Measurements from ENCODE around the gene SLC22A7.

SLC22A7 gene, protein sequence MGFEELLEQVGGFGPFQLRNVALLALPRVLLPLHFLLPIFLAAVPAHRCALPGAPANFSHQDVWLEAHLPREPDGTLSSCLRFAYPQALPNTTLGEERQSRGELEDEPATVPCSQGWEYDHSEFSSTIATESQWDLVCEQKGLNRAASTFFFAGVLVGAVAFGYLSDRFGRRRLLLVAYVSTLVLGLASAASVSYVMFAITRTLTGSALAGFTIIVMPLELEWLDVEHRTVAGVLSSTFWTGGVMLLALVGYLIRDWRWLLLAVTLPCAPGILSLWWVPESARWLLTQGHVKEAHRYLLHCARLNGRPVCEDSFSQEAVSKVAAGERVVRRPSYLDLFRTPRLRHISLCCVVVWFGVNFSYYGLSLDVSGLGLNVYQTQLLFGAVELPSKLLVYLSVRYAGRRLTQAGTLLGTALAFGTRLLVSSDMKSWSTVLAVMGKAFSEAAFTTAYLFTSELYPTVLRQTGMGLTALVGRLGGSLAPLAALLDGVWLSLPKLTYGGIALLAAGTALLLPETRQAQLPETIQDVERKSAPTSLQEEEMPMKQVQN

GRCh38 chr6:43297644-43298564, at the start of gene SLC22A7:
Gene SLC22A7, plus strand, starts transcription at chr6:43298260. Its CDS starts 99 bp downstream, at chr6:43298359.
- DNase-seq = no peak

DNA sequence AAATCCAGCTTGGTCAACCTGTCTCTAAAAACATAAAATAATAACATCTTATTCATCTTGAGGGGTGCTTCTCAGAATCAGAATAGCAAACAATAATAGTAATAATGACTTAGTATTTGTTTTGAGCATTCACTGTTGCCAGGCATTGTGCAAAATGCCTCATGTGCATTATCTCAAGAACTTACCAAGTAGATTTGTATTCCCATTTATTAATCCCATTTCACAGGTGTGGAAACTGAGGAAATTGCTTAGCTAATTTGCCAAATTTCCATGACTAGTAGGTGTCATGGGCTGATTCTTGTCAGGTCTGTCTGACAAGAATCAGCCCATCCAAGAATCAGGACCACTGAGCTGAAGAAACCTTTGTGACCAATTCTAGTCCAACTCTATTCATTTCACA, 49.3 kb upstream of the SLC22A7 start:
- no peak for DNase-seq

- no peak for DNase-seq
Measured at GRCh38 chr6:43250992-43251373, 47.1 kb upstream of the SLC22A7 start.

DNA sequence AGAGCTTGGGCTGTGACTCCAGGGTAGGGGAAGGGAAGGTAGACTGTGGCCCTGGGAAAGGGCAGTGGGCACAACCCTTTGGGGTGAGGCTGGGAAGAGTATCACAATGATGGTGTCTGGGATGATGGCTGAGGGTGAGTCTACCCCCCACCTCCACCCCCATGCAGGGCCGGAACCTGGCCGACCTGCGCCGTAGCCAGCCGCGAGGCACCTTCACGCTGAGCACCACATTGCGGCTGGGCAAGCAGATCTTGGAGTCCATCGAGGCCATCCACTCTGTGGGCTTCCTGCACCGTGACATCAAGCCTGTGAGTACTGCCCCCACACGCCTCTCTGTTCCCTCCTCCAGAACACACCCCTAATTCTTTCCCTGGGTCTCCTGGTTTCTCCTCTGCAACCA, 44.7 kb upstream of the SLC22A7 start:
- DNase-seq = no peak

- DNase-seq = no peak
Measured at GRCh38 chr6:43254138-43254817, 43.8 kb upstream of the SLC22A7 start.

DNA sequence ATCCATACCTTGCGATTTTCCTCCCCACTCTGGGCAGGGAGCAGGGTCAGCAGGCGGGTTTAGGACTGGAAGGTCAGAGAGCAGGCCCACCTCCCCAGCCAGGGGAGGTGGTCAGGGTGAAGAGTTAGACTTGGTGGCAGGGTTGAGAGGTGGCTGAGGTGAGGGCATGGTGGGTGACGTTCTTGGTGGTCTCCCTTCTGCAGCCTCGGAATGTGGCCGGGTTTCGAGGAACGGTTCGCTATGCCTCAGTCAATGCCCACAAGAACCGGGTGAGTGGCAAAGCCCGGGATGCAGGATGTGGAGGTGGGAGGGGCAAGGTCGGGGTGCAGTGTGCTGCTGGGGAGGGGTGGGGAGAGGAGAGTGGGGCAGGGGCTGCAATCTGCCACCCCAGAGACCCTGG, 43.2 kb upstream of the SLC22A7 start:
- no peak for DNase-seq

DNA sequence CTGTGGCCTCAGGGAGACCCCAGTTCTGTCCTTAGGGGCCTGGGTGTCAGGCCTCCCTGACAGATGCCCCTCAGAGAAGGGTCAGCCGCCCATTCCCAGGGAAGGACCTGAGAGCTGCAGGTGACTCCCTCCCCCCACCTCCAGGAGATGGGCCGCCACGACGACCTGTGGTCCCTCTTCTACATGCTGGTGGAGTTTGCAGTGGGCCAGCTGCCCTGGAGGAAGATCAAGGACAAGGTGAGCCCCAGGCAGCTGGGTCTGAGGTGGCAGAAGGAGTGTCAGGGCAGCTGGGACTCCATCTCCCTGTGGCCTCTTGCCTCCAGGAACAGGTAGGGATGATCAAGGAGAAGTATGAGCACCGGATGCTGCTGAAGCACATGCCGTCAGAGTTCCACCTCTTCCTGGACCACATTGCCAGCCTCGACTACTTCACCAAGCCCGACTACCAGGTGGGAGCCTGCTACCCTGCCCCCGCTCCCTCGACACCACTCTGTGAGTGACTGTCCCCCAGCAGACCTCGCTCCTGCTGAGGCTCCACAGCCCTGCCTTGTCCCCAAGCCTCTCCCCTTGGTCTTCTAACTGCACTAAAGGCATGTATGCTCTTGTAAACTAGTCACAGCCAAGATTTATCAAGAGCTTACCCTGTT, 42.5 kb upstream of the SLC22A7 start:
- no peak for DNase-seq

GRCh38 chr6:43256670-43257366, 41.2 kb upstream of the SLC22A7 start:
- no peak for DNase-seq

GRCh38 chr6:43257367-43258145, 40.5 kb upstream of the SLC22A7 start:
- no peak for DNase-seq

- DNase-seq = no peak
Measured at GRCh38 chr6:43258180-43258579, 39.9 kb upstream of the SLC22A7 start.

GRCh38 chr6:43258807-43259686, 39.0 kb upstream of the SLC22A7 start:
- no peak for DNase-seq

- DNase-seq = no peak
Measured at GRCh38 chr6:43260791-43261190, 37.3 kb upstream of the SLC22A7 start.

DNA sequence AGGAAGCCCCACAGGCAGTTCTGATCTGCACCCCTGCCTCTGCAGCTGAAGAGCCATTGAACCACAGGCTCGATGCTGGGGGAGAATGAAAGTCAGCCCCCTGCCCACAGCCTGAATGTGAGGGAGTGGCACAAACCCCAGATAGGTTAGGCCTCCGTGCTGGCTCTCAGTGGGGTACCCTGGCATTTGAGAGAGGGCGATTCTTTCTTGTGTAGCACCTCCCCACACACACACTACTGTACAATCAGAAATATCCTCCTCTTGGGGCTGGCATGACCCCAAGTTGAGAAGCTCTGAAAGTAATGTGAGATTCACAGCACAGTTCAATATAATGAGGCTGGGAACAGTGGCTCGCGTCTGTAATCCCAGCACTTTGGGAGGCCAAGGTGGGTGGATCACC, 36.9 kb upstream of the SLC22A7 start:
- DNase-seq = no peak

DNA sequence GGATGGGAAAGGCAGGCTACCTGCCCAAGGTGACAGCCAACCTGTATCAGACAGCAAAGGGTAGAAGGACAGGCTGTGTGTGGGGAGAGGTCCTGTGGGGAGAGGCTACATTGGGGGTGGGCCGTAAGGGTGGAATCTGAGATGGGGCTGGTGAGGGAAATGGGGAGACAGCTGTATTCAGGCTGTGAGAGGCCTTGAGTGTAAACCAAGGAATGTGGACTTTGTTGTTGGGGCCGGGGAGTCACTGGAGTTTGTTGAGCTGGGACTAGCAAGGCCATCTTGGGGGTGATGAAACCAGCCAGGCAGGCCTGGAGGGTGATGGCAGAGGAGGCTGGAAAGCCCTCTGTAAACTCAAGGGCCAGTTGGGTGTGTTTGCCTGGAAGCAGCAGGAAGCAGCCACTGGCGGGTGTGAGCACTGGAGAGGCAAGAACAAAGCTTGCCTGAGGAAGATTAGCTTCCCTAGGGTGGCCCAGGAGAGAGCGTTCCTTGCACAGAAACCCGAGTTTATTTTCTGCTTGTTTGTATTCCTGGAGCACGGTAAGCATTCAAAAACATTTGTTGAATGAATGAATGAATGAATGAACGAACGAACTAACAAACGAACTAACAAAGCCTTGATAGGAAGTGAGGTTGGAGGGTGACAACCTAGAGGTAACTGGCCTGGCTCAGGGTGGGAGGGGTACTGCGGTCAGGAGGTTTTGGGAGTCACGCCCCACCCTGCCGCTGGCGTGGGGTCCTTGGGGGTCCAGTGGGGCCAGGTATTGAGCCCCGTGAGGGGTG, 35.9 kb upstream of the SLC22A7 start:
- DNase-seq = no peak

DNA sequence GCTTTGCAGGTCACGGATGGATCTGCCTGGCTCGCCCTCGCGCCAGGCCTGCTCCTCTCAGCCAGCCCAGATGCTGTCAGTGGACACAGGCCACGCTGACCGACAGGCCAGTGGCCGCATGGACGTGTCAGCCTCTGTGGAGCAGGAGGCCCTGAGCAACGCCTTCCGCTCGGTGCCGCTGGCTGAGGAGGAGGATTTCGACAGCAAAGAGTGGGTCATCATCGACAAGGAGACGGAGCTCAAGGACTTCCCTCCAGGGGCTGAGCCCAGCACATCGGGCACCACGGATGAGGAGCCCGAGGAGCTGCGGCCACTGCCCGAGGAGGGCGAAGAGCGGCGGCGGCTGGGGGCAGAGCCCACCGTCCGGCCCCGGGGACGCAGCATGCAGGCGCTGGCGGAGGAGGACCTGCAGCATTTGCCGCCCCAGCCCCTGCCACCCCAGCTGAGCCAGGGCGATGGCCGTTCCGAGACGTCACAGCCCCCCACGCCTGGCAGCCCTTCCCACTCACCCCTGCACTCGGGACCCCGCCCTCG, 35.2 kb upstream of the SLC22A7 start:
- no peak for DNase-seq

- peak; percentile 71 for DNase-seq
Measured at GRCh38 chr6:43263314-43264178, 34.5 kb upstream of the SLC22A7 start.

- no peak for DNase-seq
Measured at GRCh38 chr6:43264599-43265145, 33.4 kb upstream of the SLC22A7 start.

DNA sequence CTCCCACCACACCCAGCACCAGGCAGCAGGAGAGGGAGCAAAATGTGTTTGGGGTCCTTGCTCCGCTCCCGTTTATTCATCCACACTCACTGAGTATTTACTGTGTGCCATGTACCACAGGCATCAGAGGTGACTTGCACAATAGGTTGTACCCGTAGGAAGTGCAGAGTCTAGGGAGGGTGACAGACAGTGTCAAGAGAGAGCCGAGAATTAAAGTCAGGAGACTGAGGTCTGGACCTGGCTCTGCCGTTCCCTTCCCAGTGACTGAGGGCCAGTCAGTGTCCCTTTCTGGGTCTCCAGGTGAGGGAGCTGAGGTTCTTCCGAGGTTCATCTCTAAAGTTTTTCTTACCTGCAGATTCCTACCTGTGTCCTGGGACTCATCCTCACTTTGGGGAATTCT, 32.5 kb upstream of the SLC22A7 start:
- DNase-seq = no peak

All from activated CD4-positive, CD25-positive, alpha-beta regulatory T cell treated with anti-CD3 and anti-CD28 coated beads, Interleukin-2, amount 50 U/mL, for 72 hours (primary cell).